BLaER1 (cell line): ENCODE data around the gene AMOTL2.
A peak's percentile ranks its signal among the peaks of the same experiment; 100 is the strongest.

Source experiments
- H3K27ac ChIP-seq: shearing (Covaris generic); formaldehyde crosslinking; 2 replicates; pipeline ENCODE4 v1.8.1; 2022
- H3K27me3 ChIP-seq: shearing (Covaris generic); formaldehyde crosslinking; 2 replicates; pipeline ENCODE4 v1.8.1; 2022
- H3K36me3 ChIP-seq: shearing (Covaris generic); formaldehyde crosslinking; 2 replicates; pipeline ENCODE4 v1.8.1; 2022
- H3K4me1 ChIP-seq: shearing (Covaris generic); formaldehyde crosslinking; 2 replicates; pipeline ENCODE4 v1.8.1; 2022
- H3K4me2 ChIP-seq: shearing (Covaris generic); formaldehyde crosslinking; 2 replicates; pipeline ENCODE4 v1.8.1; 2022
- H3K4me3 ChIP-seq: shearing (Covaris generic); formaldehyde crosslinking; 2 replicates; pipeline ENCODE4 v1.8.1; 2022
- H3K9ac ChIP-seq: shearing (Covaris generic); formaldehyde crosslinking; 2 replicates; pipeline ENCODE4 v1.8.1; 2022
- H3K9me3 ChIP-seq: shearing (Covaris generic); formaldehyde crosslinking; 2 replicates; pipeline ENCODE4 v1.8.1; 2022
- H4K20me1 ChIP-seq: shearing (Covaris generic); formaldehyde crosslinking; 2 replicates; pipeline ENCODE4 v1.8.1; 2022
- Cebpa-rat ChIP-seq: shearing (Covaris generic); IDR thresholded peaks from 2 replicates; pipeline ENCODE4 v1.8.1; 2022

AMOTL2 gene

GRCh38 chr3:134312873-134313846 is 61.1 kb downstream of the AMOTL2 start:
- H3K4me3 ChIP-seq: no peak overlapping the region

GRCh38 chr3:134312072-134312872 is 62.0 kb downstream of the AMOTL2 start:
- Histone ChIP-seq H3K27ac (no peak overlapping the region), H3K9ac (no peak overlapping the region), H3K9me3 (no peaks in the 10 kb centered on the region), H3K4me2 (no peak overlapping the region), H3K27me3 (peaks cover 4% of the 10 kb centered on the region; the same call in 1 of the 2 replicates), H3K36me3 (no peaks in the 10 kb centered on the region), H3K4me3 (no peak overlapping the region), H4K20me1 (no peaks in the 10 kb centered on the region), H3K4me1 (peaks cover 10% of the 10 kb centered on the region)
- TF ChIP-seq Cebpa-rat: no peak

More at GRCh38 chr3:134312873-134313846, 61.1 kb downstream of the AMOTL2 start:
- no peak for TF ChIP-seq Cebpa-rat
- Histone ChIP-seq H3K9ac (no peak overlapping the region), H3K4me1 (peaks cover 10% of the 10 kb centered on the region), H3K36me3 (no peaks in the 10 kb centered on the region), H3K27me3 (peaks cover 4% of the 10 kb centered on the region; the same call in 1 of the 2 replicates), H4K20me1 (no peaks in the 10 kb centered on the region), H3K27ac (no peak overlapping the region), H3K4me2 (no peak overlapping the region), H3K9me3 (no peaks in the 10 kb centered on the region)

GRCh38 chr3:134311693-134312071 is 62.6 kb downstream of the AMOTL2 start:
- no peaks in the 10 kb centered on the region for H4K20me1 ChIP-seq
- H3K27me3 ChIP-seq: peaks cover 4% of the 10 kb centered on the region; the same call in 1 of the 2 replicates
- no peak for TF ChIP-seq Cebpa-rat
- peaks cover 10% of the 10 kb centered on the region for H3K4me1 ChIP-seq
- H3K36me3 ChIP-seq: no peaks in the 10 kb centered on the region
- no peak overlapping the region for H3K4me2 ChIP-seq
- H3K27ac ChIP-seq: no peak overlapping the region
- no peaks in the 10 kb centered on the region for H3K9me3 ChIP-seq
- no peak overlapping the region for H3K9ac ChIP-seq
- H3K4me3 ChIP-seq: no peak overlapping the region

GRCh38 chr3:134311265-134311664 is 63.0 kb downstream of the AMOTL2 start:
- TF ChIP-seq Cebpa-rat: no peak
- Histone ChIP-seq H4K20me1 (no peaks in the 10 kb centered on the region), H3K36me3 (no peaks in the 10 kb centered on the region), H3K9ac (no peak overlapping the region), H3K9me3 (no peaks in the 10 kb centered on the region), H3K27ac (no peak overlapping the region), H3K4me3 (no peak overlapping the region), H3K27me3 (peaks cover 4% of the 10 kb centered on the region; the same call in 1 of the 2 replicates), H3K4me1 (peaks cover 10% of the 10 kb centered on the region), H3K4me2 (no peak overlapping the region)

- Histone ChIP-seq H3K4me2 (peak overlapping the region; percentile 52), H3K4me1 (peaks cover 10% of the 10 kb centered on the region), H3K9me3 (no peaks in the 10 kb centered on the region), H3K4me3 (no peak overlapping the region), H3K36me3 (no peaks in the 10 kb centered on the region), H3K27ac (no peak overlapping the region), H3K9ac (no peak overlapping the region), H4K20me1 (no peaks in the 10 kb centered on the region), H3K27me3 (peaks cover 4% of the 10 kb centered on the region; the same call in 1 of the 2 replicates)
- TF ChIP-seq Cebpa-rat: 0 out of 2 replicates have a peak, but pooled peaks have one; percentile 14
Observed at GRCh38 chr3:134309987-134310700, 64.1 kb downstream of the AMOTL2 start.

GRCh38 chr3:134308350-134308891 is 65.8 kb downstream of the AMOTL2 start:
- no peaks in the 10 kb centered on the region for H4K20me1 ChIP-seq
- H3K27me3 ChIP-seq: peaks cover 4% of the 10 kb centered on the region; the same call in 1 of the 2 replicates
- H3K9ac ChIP-seq: no peak overlapping the region
- no peak overlapping the region for H3K4me2 ChIP-seq
- no peaks in the 10 kb centered on the region for H3K9me3 ChIP-seq
- no peak overlapping the region for H3K4me3 ChIP-seq
- no peak for TF ChIP-seq Cebpa-rat
- peaks cover 10% of the 10 kb centered on the region for H3K4me1 ChIP-seq
- no peaks in the 10 kb centered on the region for H3K36me3 ChIP-seq
- no peak overlapping the region for H3K27ac ChIP-seq

- no peaks in the 10 kb centered on the region for H3K27me3 ChIP-seq
- H3K9ac ChIP-seq: no peak overlapping the region
- no peaks in the 10 kb centered on the region for H3K9me3 ChIP-seq
- no peak overlapping the region for H3K4me2 ChIP-seq
- peaks cover 10% of the 10 kb centered on the region for H3K4me1 ChIP-seq
- TF ChIP-seq Cebpa-rat: no peak
- H3K4me3 ChIP-seq: no peak overlapping the region
- H3K27ac ChIP-seq: no peak overlapping the region
- no peaks in the 10 kb centered on the region for H3K36me3 ChIP-seq
- H4K20me1 ChIP-seq: no peaks in the 10 kb centered on the region
Observed at GRCh38 chr3:134307425-134307824, 66.8 kb downstream of the AMOTL2 start.

- no peaks in the 10 kb centered on the region for H4K20me1 ChIP-seq
- H3K4me2 ChIP-seq: no peak overlapping the region
- no peak overlapping the region for H3K4me3 ChIP-seq
- no peaks in the 10 kb centered on the region for H3K27me3 ChIP-seq
- H3K9ac ChIP-seq: no peak overlapping the region
- no peaks in the 10 kb centered on the region for H3K36me3 ChIP-seq
- H3K27ac ChIP-seq: no peak overlapping the region
- H3K4me1 ChIP-seq: peaks cover 10% of the 10 kb centered on the region
- TF ChIP-seq Cebpa-rat: no peak
- no peaks in the 10 kb centered on the region for H3K9me3 ChIP-seq
Observed at GRCh38 chr3:134306320-134306719, 67.9 kb downstream of the AMOTL2 start.
